NCI-H82 treated with DMSO at 0.1 percent for 48 hours (cell line): ENCODE data around the gene LMAN2.

Source experiments
- DNase-seq: peaks from one replicate; lab custom pipeline; 2025; ENCODE audit not compliant: unreplicated experiment; lab: John Stamatoyannopoulos, UW

Gene LMAN2

GRCh38 chr5:177290816-177291596, 60.5 kb downstream of the LMAN2 start:
- no peak for DNase-seq

- DNase-seq: no peak
Observed at GRCh38 chr5:177288191-177288590, 63.3 kb downstream of the LMAN2 start.
